Stimulated activated CD8-positive, alpha-beta memory T cell treated with anti-CD3 and anti-CD28 coated beads, Interleukin-4, amount 100 ng/mL, for 24 hours (primary cell): ENCODE results near the gene MGAT3.

Experiments
- DNase-seq: peaks from one replicate; pipeline ENCODE4 v3.0.0-alpha.2; 2020; ENCODE audit warnings: low read depth

Gene MGAT3

DNA sequence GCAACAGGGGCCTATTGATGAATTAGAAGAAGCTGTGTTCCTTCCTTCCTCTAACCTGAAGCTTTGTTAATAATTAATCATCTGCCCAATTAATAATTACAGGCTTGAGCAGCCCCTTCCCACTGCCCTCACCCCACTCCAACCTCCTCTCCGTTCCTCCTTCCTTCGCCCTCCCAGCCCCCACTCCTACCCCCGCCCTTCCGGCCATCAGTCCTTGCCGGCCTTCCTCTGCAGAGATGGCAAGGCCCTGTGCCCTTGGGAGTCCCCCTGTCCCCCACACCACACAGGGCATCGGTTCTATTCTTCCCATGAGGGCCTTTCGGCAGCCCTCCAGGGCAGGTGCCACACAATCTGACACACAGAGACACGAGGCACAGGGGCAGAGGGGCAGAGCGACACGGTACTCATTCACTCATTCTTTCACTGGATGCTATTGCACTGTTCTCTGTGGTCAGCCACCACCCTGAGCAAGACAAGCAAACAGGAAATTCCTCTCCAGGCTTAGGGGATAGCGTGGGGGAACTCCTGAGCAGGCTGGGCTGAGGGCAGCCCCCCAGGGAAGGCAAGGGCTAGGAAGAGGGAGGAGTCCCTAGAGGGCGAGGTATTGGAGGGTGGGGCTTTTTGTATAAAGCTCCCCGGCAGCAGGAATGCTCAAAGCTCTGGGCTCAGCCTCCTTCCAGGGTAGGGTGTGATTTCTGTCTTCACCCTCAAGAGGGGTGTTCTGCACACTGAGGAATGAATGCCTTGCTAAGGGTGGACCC is 14.7 kb downstream of the MGAT3 start:
- no peak for DNase-seq

DNA sequence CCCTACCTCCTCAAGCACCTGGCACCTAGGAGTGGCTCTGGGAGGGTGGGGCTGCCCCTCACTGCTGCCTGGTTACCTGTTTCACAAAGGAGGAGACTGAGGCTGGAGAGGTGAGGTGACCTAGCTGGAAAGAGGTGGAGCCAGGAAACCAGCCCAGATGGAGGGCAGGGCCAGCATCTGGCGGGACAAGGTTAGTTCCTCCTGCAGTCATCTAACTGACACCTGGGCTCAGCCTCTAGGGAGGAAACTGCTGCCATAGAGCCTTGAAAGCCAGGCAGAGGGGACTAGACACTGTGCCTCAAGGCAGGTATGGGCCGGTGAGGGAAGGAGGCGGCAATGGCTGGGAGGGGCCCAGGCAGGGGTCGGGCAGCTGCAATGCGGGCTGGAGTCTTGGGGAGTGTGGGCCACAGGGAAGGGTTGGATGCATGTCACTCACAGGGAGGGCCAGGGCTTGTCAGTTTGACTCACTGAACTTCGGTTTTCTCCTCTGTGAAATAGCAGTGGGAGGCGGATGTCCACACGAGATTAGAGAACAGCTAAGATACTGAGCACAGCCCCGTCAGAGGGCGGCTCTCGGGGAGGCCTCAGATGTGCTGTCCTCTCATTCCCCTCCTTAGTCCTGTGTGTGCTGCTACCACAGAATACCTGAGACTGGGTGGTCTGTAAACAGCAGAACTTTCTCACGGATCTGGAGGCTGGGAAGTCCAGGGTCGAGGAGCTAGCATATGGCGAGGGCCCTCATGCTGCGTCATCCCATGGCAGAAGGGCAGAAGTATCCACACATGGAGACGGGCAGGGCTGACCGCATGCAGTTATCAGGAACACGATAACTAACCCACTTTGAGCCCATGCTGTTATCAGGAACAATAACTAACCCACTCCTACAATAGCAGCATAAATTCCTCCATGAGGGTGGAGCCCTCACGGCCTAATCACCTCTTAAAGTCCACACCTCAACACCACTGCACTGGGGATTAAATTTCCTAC is 16.1 kb downstream of the MGAT3 start:
- DNase-seq = no peak

- no peak for DNase-seq
Measured at GRCh38 chr22:39473851-39474250, 17.0 kb downstream of the MGAT3 start.

- DNase-seq = no peak
Measured at GRCh38 chr22:39474351-39475111, 17.7 kb downstream of the MGAT3 start.

- DNase-seq = no peak
Measured at GRCh38 chr22:39475337-39475736, 18.5 kb downstream of the MGAT3 start.

DNA sequence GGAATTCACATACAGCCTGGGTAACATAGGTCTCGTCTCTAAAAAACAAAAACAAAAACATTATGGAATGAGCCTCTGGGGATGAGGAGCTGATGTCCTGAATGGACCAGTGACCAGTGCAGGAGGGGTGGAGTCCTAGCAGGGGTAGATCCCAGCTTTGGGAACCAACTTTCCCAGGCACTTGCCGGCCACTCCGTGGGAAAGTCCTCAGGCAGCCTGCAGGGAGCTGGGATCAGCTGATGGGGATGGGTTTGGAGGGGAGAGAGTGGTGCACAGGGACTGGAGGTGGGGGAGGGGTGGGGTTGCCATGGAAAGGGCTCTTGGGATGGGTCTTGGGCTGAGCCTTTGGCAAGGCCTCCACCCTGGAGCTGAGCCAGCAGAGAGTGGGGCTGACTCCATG is 19.1 kb downstream of the MGAT3 start:
- no peak for DNase-seq

DNA sequence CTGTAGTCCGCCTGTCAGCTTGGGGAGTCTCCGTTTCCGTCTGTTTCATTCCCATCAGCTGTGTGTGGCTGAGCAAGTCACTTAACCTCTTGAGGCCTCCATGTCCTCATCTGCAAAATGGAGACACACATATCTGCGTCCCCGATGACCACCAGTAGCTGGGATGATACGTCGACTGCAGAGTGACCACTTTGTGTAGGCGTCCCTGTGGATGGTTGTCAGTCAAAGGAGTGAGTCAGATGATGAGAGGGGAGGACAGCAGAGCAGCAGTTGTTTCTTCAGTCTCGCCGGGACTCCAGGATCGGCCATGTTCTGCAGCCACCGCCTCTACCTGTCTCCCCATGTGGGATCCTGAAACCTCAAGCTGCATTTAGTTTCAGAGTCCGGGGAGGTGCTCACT is 19.9 kb downstream of the MGAT3 start:
- DNase-seq = no peak

- DNase-seq = no peak
Measured at GRCh38 chr22:39477542-39477941, 20.7 kb downstream of the MGAT3 start.

GRCh38 chr22:39478441-39478850 is 21.6 kb downstream of the MGAT3 start:
- no peak for DNase-seq

DNA sequence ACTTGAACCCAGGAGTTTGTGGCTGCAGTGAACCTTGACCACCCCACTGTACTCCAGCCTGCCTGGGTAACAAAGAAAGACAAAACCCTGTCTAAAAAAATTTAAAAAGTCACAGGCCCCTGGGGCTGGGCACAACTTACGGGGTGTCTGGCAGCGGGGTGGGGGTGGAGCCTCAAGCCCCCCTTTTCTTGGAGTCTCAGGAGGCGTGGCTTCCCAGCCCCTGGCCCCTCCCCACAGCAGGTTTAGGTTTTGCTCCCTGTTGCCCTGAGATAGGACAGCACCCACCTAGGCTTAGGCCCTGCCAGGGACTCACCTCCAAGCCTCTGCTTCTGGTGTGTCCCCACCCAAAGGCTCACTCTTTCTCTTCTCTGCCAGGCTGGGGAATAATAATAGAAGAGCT is 22.4 kb downstream of the MGAT3 start:
- DNase-seq = no peak

DNA sequence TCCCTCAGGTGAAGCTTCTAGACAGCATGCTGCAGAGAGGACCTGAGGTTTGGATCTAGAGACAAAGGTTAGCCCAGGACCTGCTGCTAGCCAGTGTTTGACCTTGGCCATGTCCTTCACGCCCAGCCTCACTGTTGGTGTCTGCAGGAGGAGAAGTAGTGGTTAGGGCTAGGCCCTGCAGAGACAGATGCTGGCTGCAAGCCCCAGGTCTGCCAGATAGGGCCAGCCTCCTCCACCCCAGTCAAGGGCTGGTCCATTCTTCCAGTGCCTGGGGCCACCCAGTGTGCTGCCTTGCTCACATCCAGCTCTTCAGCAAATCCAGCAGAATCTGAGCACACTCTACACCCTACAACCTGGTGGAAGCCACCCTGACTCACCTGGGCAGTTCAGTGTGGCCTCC is 23.7 kb downstream of the MGAT3 start:
- no peak for DNase-seq

DNA sequence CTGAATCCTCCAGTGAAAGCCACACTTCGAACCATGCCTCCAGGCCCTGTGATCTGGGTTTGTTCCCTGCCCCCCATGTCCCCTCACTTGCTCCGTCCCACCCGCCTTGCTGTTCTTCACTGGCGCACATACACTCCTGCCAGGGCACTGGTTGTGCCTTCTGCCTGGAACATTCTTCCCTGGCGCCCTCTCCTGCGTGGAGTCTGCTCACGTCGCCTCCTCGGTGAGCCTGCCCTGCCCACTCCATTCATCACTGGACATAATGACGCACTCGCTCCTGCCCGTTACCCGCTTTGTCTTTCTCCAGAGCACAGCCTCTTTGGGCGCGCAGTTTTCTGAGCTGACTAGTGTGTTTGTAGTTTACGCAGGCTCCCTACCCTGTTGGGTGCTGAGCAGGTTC is 24.2 kb downstream of the MGAT3 start:
- no peak for DNase-seq

DNA sequence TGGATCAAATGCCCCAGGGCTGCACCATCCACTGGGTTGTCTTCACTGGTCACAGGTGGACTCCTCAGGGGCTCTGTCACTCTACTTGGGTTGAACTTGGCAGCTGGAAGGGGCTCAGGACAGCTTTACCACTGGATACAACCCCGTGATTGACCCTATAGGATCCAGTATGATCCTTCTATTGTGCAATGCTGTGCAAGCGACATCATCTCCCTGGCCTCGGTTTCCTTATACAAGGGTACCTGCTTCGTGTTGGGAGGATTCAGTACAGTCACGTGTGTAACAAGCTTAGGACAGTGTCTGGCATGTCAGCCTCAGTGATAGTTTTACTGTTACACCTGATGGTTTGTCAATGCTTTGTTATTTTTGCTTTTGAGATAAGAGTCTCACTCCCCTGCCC is 24.8 kb downstream of the MGAT3 start:
- DNase-seq = no peak

DNA sequence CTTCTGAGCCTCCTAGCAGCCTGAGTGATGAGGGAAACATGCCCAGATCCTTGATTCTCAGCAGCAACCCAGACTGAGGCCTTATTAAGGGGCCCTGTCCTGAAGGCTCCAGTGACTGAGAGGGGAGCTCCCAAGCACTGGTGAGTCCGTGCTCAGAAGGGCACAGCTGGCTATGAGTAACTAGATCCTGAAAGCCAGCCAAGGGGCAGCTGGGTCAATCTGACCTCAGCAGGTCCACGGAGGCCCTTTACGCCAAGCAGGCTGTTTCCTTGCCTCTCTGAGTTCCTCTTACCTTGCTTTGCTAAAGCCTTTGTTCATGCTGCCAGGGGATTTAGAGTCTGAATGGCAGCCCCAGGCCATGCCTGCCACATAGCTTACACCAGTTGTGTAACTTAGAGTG is 26.0 kb downstream of the MGAT3 start:
- DNase-seq = no peak

DNA sequence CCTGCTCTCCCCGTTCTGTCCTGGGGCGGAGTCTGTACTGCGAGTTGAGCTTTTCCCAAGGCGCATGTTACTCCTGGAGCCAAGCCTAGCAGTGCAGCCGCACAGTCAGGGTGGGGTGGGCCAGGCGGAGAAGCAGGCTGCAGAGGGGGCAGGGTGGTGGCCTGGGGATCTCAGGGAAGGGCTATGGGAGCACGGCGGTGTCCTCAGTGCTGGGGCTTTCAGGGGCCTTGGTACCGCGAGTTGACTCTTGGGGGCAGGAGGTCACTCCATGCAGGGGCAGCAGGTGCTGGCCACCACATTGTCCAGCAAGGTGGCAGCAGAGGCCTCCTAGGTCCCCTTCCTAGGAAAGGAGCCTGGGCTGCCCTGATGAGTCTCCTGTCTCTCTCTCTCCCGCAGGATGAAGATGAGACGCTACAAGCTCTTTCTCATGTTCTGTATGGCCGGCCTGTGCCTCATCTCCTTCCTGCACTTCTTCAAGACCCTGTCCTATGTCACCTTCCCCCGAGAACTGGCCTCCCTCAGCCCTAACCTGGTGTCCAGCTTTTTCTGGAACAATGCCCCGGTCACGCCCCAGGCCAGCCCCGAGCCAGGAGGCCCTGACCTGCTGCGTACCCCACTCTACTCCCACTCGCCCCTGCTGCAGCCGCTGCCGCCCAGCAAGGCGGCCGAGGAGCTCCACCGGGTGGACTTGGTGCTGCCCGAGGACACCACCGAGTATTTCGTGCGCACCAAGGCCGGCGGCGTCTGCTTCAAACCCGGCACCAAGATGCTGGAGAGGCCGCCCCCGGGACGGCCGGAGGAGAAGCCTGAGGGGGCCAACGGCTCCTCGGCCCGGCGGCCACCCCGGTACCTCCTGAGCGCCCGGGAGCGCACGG is 30.4 kb downstream of the MGAT3 start:
- no peak for DNase-seq

GRCh38 chr22:39487826-39488520 is 31.2 kb downstream of the MGAT3 start:
- DNase-seq = no peak

DNA sequence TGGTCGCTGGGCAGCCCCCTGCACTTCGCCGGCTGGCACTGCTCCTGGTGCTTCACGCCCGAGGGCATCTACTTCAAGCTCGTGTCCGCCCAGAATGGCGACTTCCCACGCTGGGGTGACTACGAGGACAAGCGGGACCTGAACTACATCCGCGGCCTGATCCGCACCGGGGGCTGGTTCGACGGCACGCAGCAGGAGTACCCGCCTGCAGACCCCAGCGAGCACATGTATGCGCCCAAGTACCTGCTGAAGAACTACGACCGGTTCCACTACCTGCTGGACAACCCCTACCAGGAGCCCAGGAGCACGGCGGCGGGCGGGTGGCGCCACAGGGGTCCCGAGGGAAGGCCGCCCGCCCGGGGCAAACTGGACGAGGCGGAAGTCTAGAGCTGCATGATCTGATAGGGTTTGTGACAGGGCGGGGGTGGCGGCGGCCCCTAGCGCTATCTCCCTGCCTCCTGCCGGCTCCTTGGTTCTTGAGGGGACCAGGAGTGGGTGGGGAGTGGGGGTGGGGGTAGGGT is 31.8 kb downstream of the MGAT3 start:
- DNase-seq = no peak

DNA sequence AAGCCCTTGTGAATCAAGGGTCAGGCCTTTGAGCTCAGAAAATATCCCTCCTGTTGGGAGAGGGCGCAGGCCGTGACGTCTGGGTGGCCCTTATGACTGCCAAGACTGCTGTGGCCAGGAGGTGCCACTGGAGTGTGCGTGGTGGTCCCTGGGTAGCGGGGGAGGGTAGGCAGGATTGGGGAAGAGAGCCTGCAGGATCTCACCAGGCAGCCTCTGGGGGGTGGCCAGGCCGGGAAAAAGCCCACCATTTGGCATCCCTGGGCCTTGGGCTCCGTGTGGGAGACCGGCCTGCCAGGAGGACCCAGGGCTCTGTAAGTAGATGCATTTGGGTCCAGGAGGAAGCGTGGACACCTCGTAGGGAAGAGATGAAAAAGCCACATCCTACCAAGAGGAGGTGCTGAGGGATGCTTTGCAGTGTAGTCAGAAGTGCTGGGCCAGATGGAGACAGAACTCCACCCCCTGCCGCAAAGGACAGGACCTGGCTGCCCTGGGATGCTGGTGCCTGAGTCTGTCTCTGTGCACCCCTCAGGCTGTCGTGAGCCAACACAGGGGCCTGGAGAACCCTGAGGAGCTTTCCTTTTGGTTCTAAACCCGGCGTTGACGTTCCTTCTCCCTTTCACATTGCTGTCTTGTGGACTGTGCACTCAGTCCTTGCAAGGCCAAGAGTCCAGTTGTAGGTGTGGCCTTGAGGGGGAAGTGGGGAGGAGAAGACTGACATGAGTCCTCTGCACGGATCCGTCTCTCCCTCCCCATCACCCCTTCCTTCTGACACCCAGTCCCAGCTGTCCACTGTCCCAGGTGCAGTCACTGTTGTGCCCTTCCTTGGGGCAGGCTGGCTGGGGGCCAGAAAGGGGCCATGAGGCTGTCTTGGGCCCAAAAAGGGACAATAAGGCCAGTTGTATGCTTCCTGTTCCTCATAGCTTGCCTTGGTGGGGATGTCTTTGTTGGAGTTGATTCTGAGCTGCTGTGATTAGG is 32.6 kb downstream of the MGAT3 start:
- DNase-seq = no peak

DNA sequence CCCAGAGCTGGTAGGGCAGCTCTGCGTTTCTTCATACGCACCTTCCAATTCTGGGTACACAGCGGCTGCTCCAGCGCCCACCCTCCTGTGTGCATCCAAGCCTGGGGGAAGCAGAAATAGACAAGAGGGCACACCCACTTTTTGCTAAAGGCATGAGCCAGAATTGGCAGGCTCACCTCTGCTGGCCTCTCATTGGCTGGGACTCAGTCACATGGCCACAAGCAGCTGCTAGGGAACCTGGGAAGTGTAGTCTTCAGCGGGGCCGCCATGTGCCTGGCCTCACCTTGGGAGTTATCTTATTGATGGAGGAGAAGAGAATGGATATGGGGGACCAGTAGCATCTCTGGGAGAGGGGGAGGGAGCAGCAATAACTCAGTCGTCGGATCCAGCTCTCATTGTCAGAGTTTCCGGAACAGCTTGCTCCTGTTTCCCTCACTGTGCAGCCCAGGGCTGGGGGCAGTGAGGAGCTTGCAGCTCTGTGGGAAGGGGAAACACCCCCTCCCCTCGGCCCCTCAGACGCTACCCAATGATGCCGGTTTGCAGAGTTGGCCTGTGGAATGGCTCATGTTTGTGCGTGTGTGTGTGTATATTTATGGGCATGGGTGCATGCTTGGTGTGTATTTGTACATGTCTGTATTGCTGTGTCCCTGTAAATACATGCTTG is 33.5 kb downstream of the MGAT3 start:
- DNase-seq = peak; percentile 60
